ENCODE results near the gene RAI1. TPM values are rescaled to one million over a fixed set of nuclear protein-coding genes. Genes with fewer than 3 reads are reported as not detected.
A peak's percentile ranks its signal among the peaks of the same experiment; 100 is the strongest.

Gene RAI1
- total and polyA plus RNA-seq, 2 of the 13 experiments (the other 11 are each of a cell fraction or from before 2014, with no cell fraction given) = 3.4 to 5.2 TPM

GRCh38 chr17:17694169-17695081 is 13.2 kb downstream of the RAI1 start (continued):
- TF ChIP-seq ZNF710 (CRISPR knock-in tag; IDR thresholded peaks at IDR 0.05; ENCODE audit: borderline replicate concordance) = no peak
- 0 out of 2 replicates have a peak, but pooled peaks have one; percentile 1 for TF ChIP-seq PHF21A (CRISPR knock-in tag; IDR thresholded peaks at IDR 0.05)
- no peak for TF ChIP-seq HNF4G (IDR thresholded peaks at IDR 0.05; ENCODE audit: borderline replicate concordance, low read depth, low read length)
- no peak for TF ChIP-seq HNF4G (CRISPR knock-in tag; IDR thresholded peaks at IDR 0.05; ENCODE audit: borderline replicate concordance, low read depth)
- peak; percentile 21; the same call in 1 of the 2 replicates for TF ChIP-seq HOXA5 (CRISPR knock-in tag; IDR thresholded peaks at IDR 0.05)
- TF ChIP-seq PHF8 (CRISPR knock-in tag; IDR thresholded peaks at IDR 0.05) = peak; percentile 75
- 0 out of 2 replicates have a peak, but pooled peaks have one; percentile 34 for TF ChIP-seq TARDBP (CRISPR knock-in tag; IDR thresholded peaks at IDR 0.05)
- peak; percentile 28; the same call in 1 of the 2 replicates for TF ChIP-seq ZNF777 (CRISPR knock-in tag; IDR thresholded peaks at IDR 0.05)
- no peak for TF ChIP-seq HNF1A (IDR thresholded peaks at IDR 0.05; ENCODE audit: low read depth)
- TF ChIP-seq HNF1A (CRISPR knock-in tag; IDR thresholded peaks at IDR 0.05; ENCODE audit: borderline replicate concordance) = no peak
- peak; percentile 2; the same call in 1 of the 2 replicates for TF ChIP-seq ZNF547 (CRISPR knock-in tag; IDR thresholded peaks at IDR 0.05)
- TF ChIP-seq SP2 (CRISPR knock-in tag; IDR thresholded peaks at IDR 0.05) = 0 out of 2 replicates have a peak, but pooled peaks have one; percentile 19
- TF ChIP-seq ZNF607 (CRISPR knock-in tag; IDR thresholded peaks at IDR 0.05; ENCODE audit: borderline replicate concordance) = peak; percentile 60; the same call in 1 of the 2 replicates
- TF ChIP-seq SMAD1 (CRISPR knock-in tag; IDR thresholded peaks at IDR 0.05; ENCODE audit: borderline replicate concordance, low read depth) = peak; percentile 72
- TF ChIP-seq ZNF772 (CRISPR knock-in tag; IDR thresholded peaks at IDR 0.05) = no peak
- TF ChIP-seq CENPX (CRISPR knock-in tag; IDR thresholded peaks at IDR 0.05) = no peak
- TF ChIP-seq ZNF784 (CRISPR knock-in tag; IDR thresholded peaks at IDR 0.05; ENCODE audit: borderline replicate concordance) = 0 out of 2 replicates have a peak, but pooled peaks have one; percentile 9
- peak; percentile 68; the same call in 1 of the 2 replicates for TF ChIP-seq HOXA3 (CRISPR knock-in tag; IDR thresholded peaks at IDR 0.05)
- peak; percentile 9; the same call in 1 of the 2 replicates for TF ChIP-seq ZSCAN21 (CRISPR knock-in tag; IDR thresholded peaks at IDR 0.05; ENCODE audit: borderline replicate concordance)
- TF ChIP-seq ZNF691 (CRISPR knock-in tag; IDR thresholded peaks at IDR 0.05; ENCODE audit: borderline replicate concordance, low read depth) = peak; percentile 5; the same call in 1 of the 2 replicates

Measured in HepG2 (cell line).